ENCODE results near the gene KLK1.

- TF ChIP-seq CTCF (IDR thresholded peaks at IDR 0.05; ENCODE audit: low read depth, low read length) (no peak), EZH2phosphoT487 (IDR thresholded peaks at IDR 0.05; ENCODE audit: low read depth) (no peak)
Observed at GRCh38 chr19:50833117-50833801, 9.7 kb upstream of the KLK1 start, which contains the start of gene KLK15.
